ENCODE measurements around the gene SUPT6H. TPM values are rescaled to one million over a fixed set of nuclear protein-coding genes. Genes with fewer than 3 reads are reported as not detected.

SUPT6H gene
- total and polyA plus RNA-seq, 9 of the 15 experiments (the other 6 are each of a cell fraction or from before 2014, with no cell fraction given) = 1.7 to 77.7 (median 49.2) TPM

GRCh38 chr17:28675490-28675889, 13.5 kb downstream of the SUPT6H start:
- H3K79me2 ChIP-seq (ENCODE audit: control insufficient read depth, insufficient read depth, low read length) = no peaks in the 10 kb centered on the region
- WGBS (ENCODE audit: insufficient coverage, low coverage, missing lambda C conversion rate) = 97% methylated on average over 3 of the region's 3 CpGs
- H2AFZ ChIP-seq (ENCODE audit: low read depth, low read length) = no peak overlapping the region
- intact Hi-C loops (cut with micrococcal nuclease) = loop anchor here (5.0 kb wide), 1 partner anchor 33 kb away; no protein-coding TSS in a partner anchor
- DNase-seq (ENCODE audit: extremely low read depth in 1 of 4, low spot score in 3 of 4) (no peak), ATAC-seq (no peak), FAIRE-seq (no peak)
- ChIA-PET POLR2A (interaction anchor here (1.1 to 2.1 kb wide), 7 partner anchors 12 to 74 kb away, joined by 3 to 19 read pairs (median 4); partner anchors contain the start of genes BLTP2, RPL23A, SDF2 and SUPT6H), CTCF (ENCODE audit: low intra/inter-chr PET ratio) (interaction anchor here (2.5 kb wide), 1 partner anchor 28 kb away, joined by 15 read pairs; no protein-coding TSS in a partner anchor)
- in situ Hi-C loops (cut with MboI) = no loop called here
- no peak overlapping the region for H3K4me2 ChIP-seq (ENCODE audit: insufficient read depth, low read length)
- no peak overlapping the region for H3K9ac ChIP-seq (ENCODE audit: insufficient read depth in 1 of 2, low read depth in 2 of 2, low read length in 2 of 2)
- no peaks in the 10 kb centered on the region for H3K4me1 ChIP-seq (replicated peaks in 1 of 2; ENCODE audit: control insufficient read depth in 2 of 2, insufficient read depth in 2 of 2, low read length in 2 of 2)
- H3K27ac ChIP-seq (ENCODE audit: extremely low read depth, low read depth, low read length) = no peak overlapping the region
- no peak overlapping the region for H3K4me3 ChIP-seq
- peaks cover 96% of the 10 kb centered on the region for H3K36me3 ChIP-seq (ENCODE audit: control insufficient read depth, insufficient read depth, low read length)
- no TSS peak for BruUV-seq (replicated peaks)
- no peaks in the 10 kb centered on the region for H3K27me3 ChIP-seq (ENCODE audit: control insufficient read depth in 2 of 2, insufficient read depth in 2 of 2, low read length in 2 of 2)
- no peak for TF ChIP-seq PML (IDR thresholded peaks at IDR 0.05; ENCODE audit: low read length)
- TF ChIP-seq HMG20A (CRISPR knock-in tag; conservative IDR thresholded peaks at IDR 0.05) = no peak
- TF ChIP-seq USF1 (CRISPR knock-in tag; IDR thresholded peaks at IDR 0.05) = no peak
- TF ChIP-seq SMC3 (conservative IDR thresholded peaks at IDR 0.05; ENCODE audit: insufficient read depth, low read depth, low read length) = no peak
- TF ChIP-seq ZFP36 (IDR thresholded peaks at IDR 0.05; ENCODE audit: low read depth, low read length, partially characterized antibody) = no peak
- no peak for TF ChIP-seq ERF (CRISPR knock-in tag; IDR thresholded peaks at IDR 0.05)
- TF ChIP-seq RFX5 (IDR thresholded peaks at IDR 0.05; ENCODE audit: low read depth, low read length) = no peak
- no peak for TF ChIP-seq RHOXF2B (CRISPR knock-in tag; conservative IDR thresholded peaks at IDR 0.05)
- no peak for TF ChIP-seq ZBTB11 (CRISPR knock-in tag; IDR thresholded peaks at IDR 0.05)
- TF ChIP-seq CUX1 (CRISPR knock-in tag; IDR thresholded peaks at IDR 0.05) = no peak
- TF ChIP-seq ZBTB8A (IDR thresholded peaks at IDR 0.05; ENCODE audit: partially characterized antibody) = no peak
- TF ChIP-seq EGR1 (conservative IDR thresholded peaks at IDR 0.05) = no peak
- no peaks in the 10 kb centered on the region for H3K9me1 ChIP-seq (ENCODE audit: control insufficient read depth, insufficient read depth, low read length)
- H3K9me3 ChIP-seq (replicated peaks; ENCODE audit: control insufficient read depth, insufficient read depth, low read depth, low read length) = no peaks in the 10 kb centered on the region
- H4K20me1 ChIP-seq (replicated peaks; ENCODE audit: control insufficient read depth, insufficient read depth, low read length) = no peaks in the 10 kb centered on the region

Measured in K562 (cell line).